GM18498 (cell line): ENCODE data around the gene COL18A1.

ENCODE experiments used
- ATAC-seq: cut with Tn5 transposase; IDR thresholded peaks from one replicate; pipeline ENCODE4 v1.9.1; 2021; ENCODE audit warnings: mild to moderate bottlenecking, moderate library complexity; ENCODE audit not compliant: unreplicated experiment

The COL18A1 gene

GRCh38 chr21:45539046-45539795 is 134.3 kb downstream of the COL18A1 start:
- ATAC-seq: no peak

GRCh38 chr21:45539796-45540600 is 135.0 kb downstream of the COL18A1 start:
- ATAC-seq: no peak

- no peak for ATAC-seq
Observed at GRCh38 chr21:45540601-45540970, 135.6 kb downstream of the COL18A1 start.

GRCh38 chr21:45541221-45542039 is 136.5 kb downstream of the COL18A1 start:
- ATAC-seq: peak; percentile 56

GRCh38 chr21:45542242-45542666 is 137.3 kb downstream of the COL18A1 start, which contains the start of gene SLC19A1:
TSS of gene SLC19A1 (minus strand) at chr21:45542440. CDS start at chr21:45537959, 4,481 bp downstream.
- ATAC-seq: peak; percentile 71

GRCh38 chr21:45542667-45543370 is 137.9 kb downstream of the COL18A1 start:
- ATAC-seq: no peak

- ATAC-seq: no peak
Observed at GRCh38 chr21:45543371-45543709, 138.4 kb downstream of the COL18A1 start.

GRCh38 chr21:45543710-45544448 is 138.9 kb downstream of the COL18A1 start:
- ATAC-seq: no peak

- ATAC-seq: no peak
Observed at GRCh38 chr21:45544449-45545235, 139.7 kb downstream of the COL18A1 start.

- ATAC-seq: no peak
Observed at GRCh38 chr21:45545236-45545570, 140.2 kb downstream of the COL18A1 start.

- ATAC-seq: no peak
Observed at GRCh38 chr21:45545691-45546531, 140.9 kb downstream of the COL18A1 start.

GRCh38 chr21:45546636-45547544 is 141.9 kb downstream of the COL18A1 start:
- no peak for ATAC-seq

- ATAC-seq: no peak
Observed at GRCh38 chr21:45547545-45547900, 142.6 kb downstream of the COL18A1 start.

GRCh38 chr21:45548711-45549491 is 143.9 kb downstream of the COL18A1 start:
- no peak for ATAC-seq

GRCh38 chr21:45549626-45550463 is 144.9 kb downstream of the COL18A1 start:
- peak; percentile 36 for ATAC-seq
